Panc1 (cell line): ENCODE measurements around the gene RNF215. TPM values are rescaled to one million over a fixed set of nuclear protein-coding genes. Genes with fewer than 3 reads are reported as not detected.

Experiments
- ATAC-seq: fragments of 200-7000 bp; cut with Tn5 transposase; 2 replicates; pipeline ENCODE4 v1.9.1; 2020; ENCODE audit warnings: mild to moderate bottlenecking, moderate library complexity
- BruUV-seq: library from RNA; stranded (reverse); fragments of 400-500 nt; replicated peaks from 2 replicates; lab custom pipeline; 2021; lab: Mats Ljungman, UMichigan
- CTCF ChIA-PET: fragments of 300-600 bp; sonication (Branson Sonifier 250); formaldehyde crosslinking; loops from one replicate; lab custom pipeline; 2022; ENCODE audit warnings: antibody characterized with exemption; lab: Charles Lee
- POLR2A ChIA-PET: fragments of 300-600 bp; sonication (Branson Sonifier 250); formaldehyde crosslinking; loops from one replicate; lab custom pipeline; 2022; ENCODE audit warnings: antibody characterized with exemption; lab: Charles Lee
- DNase-seq: peaks from one replicate; pipeline ENCODE4 v3.0.0-alpha.2; 2010; ENCODE audit warnings: low read depth, low spot score
- H3K27ac ChIP-seq: 2 replicates; pipeline ENCODE4 v1.5.1; 2011; ENCODE audit warnings: mild to moderate bottlenecking, low read length, inconsistent platforms
- H3K27me3 ChIP-seq: fragments of 200-500 bp; sonication (Bioruptor generic); 2 replicates; pipeline ENCODE4 v1.6.0; 2014; ENCODE audit warnings: low read length, inconsistent platforms; ENCODE audit not compliant: control insufficient read depth, insufficient read depth
- H3K36me3 ChIP-seq: fragments of 200-500 bp; sonication (Bioruptor generic); 2 replicates; pipeline ENCODE4 v1.5.1; 2014; ENCODE audit warnings: inconsistent platforms, mild to moderate bottlenecking, low read length, moderate library complexity; ENCODE audit not compliant: control insufficient read depth, insufficient read depth
- H3K4me1 ChIP-seq: 2 replicates; pipeline ENCODE4 v1.5.1; 2011; ENCODE audit warnings: inconsistent platforms, mild to moderate bottlenecking, low read length, moderate library complexity; ENCODE audit not compliant: control insufficient read depth, insufficient read depth
- H3K4me3 ChIP-seq, 2 experiments: 2 replicates each; pipeline ENCODE4 v1.5.1; 2011 to 2012; ENCODE audit warnings: low read depth in 2 of 2, low read length in 2 of 2, mild to moderate bottlenecking in 2 of 2, inconsistent platforms in 1 of 2, moderate library complexity in 1 of 2
- H3K9me3 ChIP-seq: fragments of 200-500 bp; sonication (Bioruptor generic); 2 replicates; pipeline ENCODE4 v1.5.1; 2014; ENCODE audit warnings: low read depth, mild to moderate bottlenecking, inconsistent platforms, low read length, moderate library complexity; ENCODE audit not compliant: control insufficient read depth, insufficient read depth
- CTCF ChIP-seq: fragments of 450-650 bp; IDR thresholded peaks from 2 replicates; pipeline ENCODE4 v1.5.1; 2017; ENCODE audit warnings: mild to moderate bottlenecking
- POLR2AphosphoS5 ChIP-seq: IDR thresholded peaks from 2 replicates; pipeline ENCODE4 v1.6.1; 2012; ENCODE audit warnings: mild to moderate bottlenecking, low read depth, low read length, moderate library complexity
- REST ChIP-seq, 2 experiments: IDR thresholded peaks; 2 replicates each; pipeline ENCODE4 v1.6.1; 2011 to 2012; ENCODE audit warnings: low read depth in 2 of 2, control low read depth in 1 of 2, low read length in 1 of 2, mild to moderate bottlenecking in 1 of 2, moderate library complexity in 1 of 2; ENCODE audit not compliant: insufficient read depth in 1 of 2
- SIN3A ChIP-seq: IDR thresholded peaks from 2 replicates; pipeline ENCODE4 v1.6.1; 2012; ENCODE audit warnings: low read depth, mild to moderate bottlenecking, low read length, moderate library complexity, borderline replicate concordance; ENCODE audit not compliant: insufficient read depth
- TCF7L2 ChIP-seq: IDR thresholded peaks from 2 replicates; pipeline ENCODE4 v1.6.1; 2011; ENCODE audit warnings: mild to moderate bottlenecking, low read depth, low read length, inconsistent platforms
- in situ Hi-C: cut with HindIII; loops from 2 replicates; pipeline ENCODE4 v1.10.0; 2016; ENCODE audit warnings: low sequenced_read_pairs, low pct_unique_long_range_greater_than_20kb
- intact Hi-C: fragments of 100-400 bp; cut with micrococcal nuclease; formaldehyde crosslinking; loops from one replicate; pipeline ENCODE4 v1.10.0; 2022; ENCODE audit not compliant: unreplicated experiment
- total RNA-seq: library from RNA; stranded (reverse); gene quantifications from one replicate; pipeline ENCODE4 v1.2.1, GENCODE V29; 2021; ENCODE audit not compliant: unreplicated experiment

Gene RNF215
- total RNA-seq, 1 experiment from 2014 or later: 35.8 TPM

- intact Hi-C loops: no loop called here
- H3K27ac ChIP-seq: no peak overlapping the region
- DNase-seq: no peak
- no peak overlapping the region for H3K4me3 ChIP-seq
- ChIA-PET POLR2A (no interaction called here), CTCF (interaction anchor here (0.6 kb wide), 1 partner anchor 92 kb away, joined by 3 read pairs; no protein-coding TSS in a partner anchor)
- in situ Hi-C loops: no loop called here
- H3K9me3 ChIP-seq: no peaks in the 10 kb centered on the region
- BruUV-seq: no TSS peak
- no peak for ATAC-seq
- H3K36me3 ChIP-seq: peaks cover 2% of the 10 kb centered on the region; the same call in 1 of the 2 replicates
- H3K4me1 ChIP-seq: peaks cover 6% of the 10 kb centered on the region; the same call in 1 of the 2 replicates
- no peaks in the 10 kb centered on the region for H3K27me3 ChIP-seq
- no peak for TF ChIP-seq POLR2AphosphoS5
- no peak for TF ChIP-seq REST (IDR thresholded peaks at IDR 0.05; ENCODE audit: insufficient read depth in 1 of 2, low read depth in 2 of 2, low read length in 1 of 2)
- TF ChIP-seq TCF7L2: no peak
Observed at GRCh38 chr22:30383061-30383460, 4.2 kb downstream of the RNF215 start.

- ChIA-PET CTCF (interaction anchor here (0.6 kb wide), 1 partner anchor 69 kb away, joined by 4 read pairs; no protein-coding TSS in a partner anchor), POLR2A (no interaction called here)
- DNase-seq (no peak), ATAC-seq (no peak)
- H3K27ac ChIP-seq: no peak overlapping the region
- H3K4me3 ChIP-seq: no peak overlapping the region
- no peaks in the 10 kb centered on the region for H3K9me3 ChIP-seq
- H3K27me3 ChIP-seq: no peaks in the 10 kb centered on the region
- TF ChIP-seq SIN3A (no peak), POLR2AphosphoS5 (no peak), REST (IDR thresholded peaks at IDR 0.05; ENCODE audit: insufficient read depth in 1 of 2, low read depth in 2 of 2, low read length in 1 of 2) (no peak), CTCF (no peak), TCF7L2 (no peak)
- in situ Hi-C loops (no loop called here), intact Hi-C loops (no loop called here)
- H3K36me3 ChIP-seq: peaks cover 2% of the 10 kb centered on the region; the same call in 1 of the 2 replicates
- BruUV-seq: no TSS peak
- H3K4me1 ChIP-seq: peaks cover 6% of the 10 kb centered on the region; the same call in 1 of the 2 replicates
Observed at GRCh38 chr22:30382340-30382739, 4.9 kb downstream of the RNF215 start.
